Prostate gland (tissue), 2 donors: ENCODE data around the gene FAM184A.

ENCODE experiments used
- POLR2AphosphoS5 ChIP-seq: sonication (generic); formaldehyde crosslinking; IDR thresholded peaks from one replicate; pipeline ENCODE4 v1.6.1; 2017; ENCODE audit warnings: antibody characterized with exemption
- TF ChIP-seq, protein P1 (sequence below), 4 experiments: fragments of 200-600 bp in 2 of 4; fragments of 450-650 bp in 2 of 4; sonication (generic) in 2 of 4; IDR thresholded peaks; 1 replicate in 3 of 4; 2 replicates in 1 of 4; pipeline ENCODE4 v1.5.1; 2016 to 2019; ENCODE audit warnings: antibody characterized with exemption in 4 of 4, mild to moderate bottlenecking in 2 of 4, moderate library complexity in 2 of 4

DNA sequence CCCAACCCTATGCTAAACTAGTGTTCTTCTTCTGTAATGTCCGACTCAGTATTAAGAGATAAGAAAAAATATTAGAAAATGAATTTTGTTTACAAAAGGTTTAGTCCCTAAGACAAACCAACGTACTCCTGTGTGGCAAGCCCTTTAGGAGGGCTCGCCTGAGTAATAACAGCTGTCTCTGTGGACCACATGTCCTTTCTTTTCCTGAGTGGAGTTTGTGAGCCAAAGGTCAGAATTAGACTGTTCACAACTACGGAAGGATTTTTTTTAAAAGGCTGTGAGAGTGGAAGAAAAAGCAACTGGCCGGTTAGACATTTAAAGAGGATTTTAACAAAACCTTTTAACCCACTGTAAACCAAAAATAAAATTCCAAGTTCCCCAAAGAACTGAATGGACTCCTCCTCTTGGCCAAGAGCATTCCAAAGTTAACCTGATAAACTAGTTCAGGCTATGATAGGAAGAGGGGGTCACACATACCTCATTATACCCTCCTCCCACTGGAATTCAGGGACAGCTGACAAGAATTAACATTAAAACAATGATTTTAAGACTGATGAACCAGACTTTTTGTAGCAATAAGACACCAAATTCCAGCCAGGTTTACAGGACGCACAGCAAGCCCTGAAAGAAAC lies 43.5 kb downstream of the FAM184A start:
- TF ChIP-seq, protein P1, sequence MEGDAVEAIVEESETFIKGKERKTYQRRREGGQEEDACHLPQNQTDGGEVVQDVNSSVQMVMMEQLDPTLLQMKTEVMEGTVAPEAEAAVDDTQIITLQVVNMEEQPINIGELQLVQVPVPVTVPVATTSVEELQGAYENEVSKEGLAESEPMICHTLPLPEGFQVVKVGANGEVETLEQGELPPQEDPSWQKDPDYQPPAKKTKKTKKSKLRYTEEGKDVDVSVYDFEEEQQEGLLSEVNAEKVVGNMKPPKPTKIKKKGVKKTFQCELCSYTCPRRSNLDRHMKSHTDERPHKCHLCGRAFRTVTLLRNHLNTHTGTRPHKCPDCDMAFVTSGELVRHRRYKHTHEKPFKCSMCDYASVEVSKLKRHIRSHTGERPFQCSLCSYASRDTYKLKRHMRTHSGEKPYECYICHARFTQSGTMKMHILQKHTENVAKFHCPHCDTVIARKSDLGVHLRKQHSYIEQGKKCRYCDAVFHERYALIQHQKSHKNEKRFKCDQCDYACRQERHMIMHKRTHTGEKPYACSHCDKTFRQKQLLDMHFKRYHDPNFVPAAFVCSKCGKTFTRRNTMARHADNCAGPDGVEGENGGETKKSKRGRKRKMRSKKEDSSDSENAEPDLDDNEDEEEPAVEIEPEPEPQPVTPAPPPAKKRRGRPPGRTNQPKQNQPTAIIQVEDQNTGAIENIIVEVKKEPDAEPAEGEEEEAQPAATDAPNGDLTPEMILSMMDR (IDR thresholded peaks at IDR 0.05) = no peak
- TF ChIP-seq POLR2AphosphoS5 = no peak
